ENCODE measurements around the gene UQCR11. TPM values are rescaled to one million over a fixed set of nuclear protein-coding genes. Genes with fewer than 3 reads are reported as not detected.

The UQCR11 gene
- total and polyA plus RNA-seq, 2 of the 8 experiments (the other 6 are each of a cell fraction or from before 2014, with no cell fraction given): 162 to 171 TPM

- no peak for TF ChIP-seq SP4 (IDR thresholded peaks at IDR 0.05; ENCODE audit: low read length)
- no peak for TF ChIP-seq SIX5 (IDR thresholded peaks at IDR 0.05; ENCODE audit: low read depth, low read length)
- no peak for TF ChIP-seq CTCF (IDR thresholded peaks at IDR 0.05; ENCODE audit: control extremely low read depth in 1 of 3, insufficient read depth in 1 of 3, low read depth in 1 of 3, low read length in 3 of 3)
- TF ChIP-seq, protein P1, sequence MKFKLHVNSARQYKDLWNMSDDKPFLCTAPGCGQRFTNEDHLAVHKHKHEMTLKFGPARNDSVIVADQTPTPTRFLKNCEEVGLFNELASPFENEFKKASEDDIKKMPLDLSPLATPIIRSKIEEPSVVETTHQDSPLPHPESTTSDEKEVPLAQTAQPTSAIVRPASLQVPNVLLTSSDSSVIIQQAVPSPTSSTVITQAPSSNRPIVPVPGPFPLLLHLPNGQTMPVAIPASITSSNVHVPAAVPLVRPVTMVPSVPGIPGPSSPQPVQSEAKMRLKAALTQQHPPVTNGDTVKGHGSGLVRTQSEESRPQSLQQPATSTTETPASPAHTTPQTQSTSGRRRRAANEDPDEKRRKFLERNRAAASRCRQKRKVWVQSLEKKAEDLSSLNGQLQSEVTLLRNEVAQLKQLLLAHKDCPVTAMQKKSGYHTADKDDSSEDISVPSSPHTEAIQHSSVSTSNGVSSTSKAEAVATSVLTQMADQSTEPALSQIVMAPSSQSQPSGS (IDR thresholded peaks at IDR 0.05; ENCODE audit: low read length): no peak
- TF ChIP-seq BCL11A (IDR thresholded peaks at IDR 0.05; ENCODE audit: low read depth in 2 of 2, low read length in 2 of 2): no peak
- TF ChIP-seq NRF1 (IDR thresholded peaks at IDR 0.05; ENCODE audit: low read depth, low read length): no peak
- 0 out of 2 replicates have a peak, but pooled peaks have one; percentile 36 for TF ChIP-seq POLR2AphosphoS5 (IDR thresholded peaks at IDR 0.05; ENCODE audit: low read depth, low read length)
- no peak for TF ChIP-seq SUZ12 (IDR thresholded peaks at IDR 0.05; ENCODE audit: low read length)
- no peak for TF ChIP-seq JUND (IDR thresholded peaks at IDR 0.05; ENCODE audit: low read length)
- no peak for TF ChIP-seq JUN (IDR thresholded peaks at IDR 0.05; ENCODE audit: low read depth, low read length)
- TF ChIP-seq TAF1 (IDR thresholded peaks at IDR 0.05; ENCODE audit: low read depth, low read length): peak; percentile 61
- TF ChIP-seq MAX (IDR thresholded peaks at IDR 0.05): no peak
Measured at GRCh38 chr19:1651568-1652291, 46.5 kb upstream of the UQCR11 start (continued).
